Measurements from ENCODE around the gene ZNF444. TPM values are rescaled to one million over a fixed set of nuclear protein-coding genes. Genes with fewer than 3 reads are reported as not detected.
"Not testable (repeated sequence)": the region's sequence is repeated elsewhere in the genome, so short reads cannot be mapped to it uniquely, and the experiment has no call there.

The ZNF444 gene
- total and polyA plus RNA-seq, 2 donors (not counting 1 experiment from before 2014, with no cell fraction given), result 24.1 to 37.7 TPM

DNA sequence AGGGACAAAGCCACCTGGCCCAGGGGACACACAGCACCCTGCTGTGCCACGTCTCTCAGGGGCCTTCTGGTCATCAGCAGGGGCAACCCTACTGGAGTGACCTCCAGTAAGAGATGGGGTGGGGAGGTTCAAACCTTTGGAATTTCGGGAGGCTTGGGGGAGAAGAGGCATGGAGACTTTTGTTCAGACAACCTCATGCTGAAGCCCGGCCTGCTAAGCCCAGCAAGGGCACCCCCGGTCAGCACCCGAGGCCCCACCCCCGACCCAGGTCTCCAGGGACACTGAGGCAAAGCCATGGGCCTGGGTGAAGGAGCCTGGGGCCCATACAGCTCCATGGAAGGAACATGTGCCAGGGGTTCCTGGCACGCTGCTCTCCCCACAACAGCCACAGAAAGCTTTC, 43.3 kb upstream of the ZNF444 start:
- DNase-seq (no peak), ATAC-seq (ENCODE audit: low read depth) (no peak)
- intact Hi-C loops (cut with micrococcal nuclease), result no loop called here
- ChIA-PET CTCF (interaction anchor here (1.4 kb wide), 2 partner anchors 17 to 236 kb away, joined by 3 read pairs; no protein-coding TSS in a partner anchor), POLR2A (interaction anchor here (0.6 kb wide), 1 partner anchor 844 kb away, joined by 3 read pairs; no protein-coding TSS in a partner anchor)
- Mint-ChIP-seq H3K4me3 (no peak overlapping the region), H3K27me3 (no peaks in the 10 kb centered on the region), H3K9me3 (ENCODE audit: insufficient read depth) (no peaks in the 10 kb centered on the region), H3K27ac (no peak overlapping the region), H3K4me1 (peaks cover 3% of the 10 kb centered on the region)
- no peak overlapping the region for H3K9ac ChIP-seq (ENCODE audit: low read length)
- H3K27me3 ChIP-seq (replicated peaks in 1 of 4; ENCODE audit: control extremely low read depth in 1 of 4, control insufficient read depth in 3 of 4, insufficient read depth in 4 of 4, low read length in 3 of 4), result no peaks in the 10 kb centered on the region
- no peak overlapping the region for H3K4me2 ChIP-seq (replicated peaks; ENCODE audit: low read depth, low read length, poor library complexity, severe bottlenecking)
- H3K79me2 ChIP-seq (ENCODE audit: control insufficient read depth, insufficient read depth, low read length), result peaks cover 69% of the 10 kb centered on the region
- peaks cover 84% of the 10 kb centered on the region for H4K20me1 ChIP-seq (ENCODE audit: control insufficient read depth, insufficient read depth, low read length, poor library complexity, severe bottlenecking)
- peaks cover 0 to 50% of the 10 kb centered on the region in 2 experiments for H3K36me3 ChIP-seq (replicated peaks in 1 of 2; ENCODE audit: control extremely low read depth in 1 of 2, control insufficient read depth in 1 of 2, extremely low read depth in 1 of 2, insufficient read depth in 2 of 2, low read length in 1 of 2)
- H3K9me3 ChIP-seq (ENCODE audit: control extremely low read depth in 1 of 3, control insufficient read depth in 2 of 3, insufficient read depth in 1 of 3, low read length in 2 of 3), result peaks cover 0 to under 1% (median 0%) of the 10 kb centered on the region in 3 donors
- H3K27ac ChIP-seq (ENCODE audit: low read length in 2 of 2), result no peak overlapping the region
- no peak for TF ChIP-seq EZH2 (IDR thresholded peaks at IDR 0.05; ENCODE audit: borderline replicate concordance, insufficient read depth, low read depth, low read length, poor library complexity, severe bottlenecking)
- TF ChIP-seq, protein P1, sequence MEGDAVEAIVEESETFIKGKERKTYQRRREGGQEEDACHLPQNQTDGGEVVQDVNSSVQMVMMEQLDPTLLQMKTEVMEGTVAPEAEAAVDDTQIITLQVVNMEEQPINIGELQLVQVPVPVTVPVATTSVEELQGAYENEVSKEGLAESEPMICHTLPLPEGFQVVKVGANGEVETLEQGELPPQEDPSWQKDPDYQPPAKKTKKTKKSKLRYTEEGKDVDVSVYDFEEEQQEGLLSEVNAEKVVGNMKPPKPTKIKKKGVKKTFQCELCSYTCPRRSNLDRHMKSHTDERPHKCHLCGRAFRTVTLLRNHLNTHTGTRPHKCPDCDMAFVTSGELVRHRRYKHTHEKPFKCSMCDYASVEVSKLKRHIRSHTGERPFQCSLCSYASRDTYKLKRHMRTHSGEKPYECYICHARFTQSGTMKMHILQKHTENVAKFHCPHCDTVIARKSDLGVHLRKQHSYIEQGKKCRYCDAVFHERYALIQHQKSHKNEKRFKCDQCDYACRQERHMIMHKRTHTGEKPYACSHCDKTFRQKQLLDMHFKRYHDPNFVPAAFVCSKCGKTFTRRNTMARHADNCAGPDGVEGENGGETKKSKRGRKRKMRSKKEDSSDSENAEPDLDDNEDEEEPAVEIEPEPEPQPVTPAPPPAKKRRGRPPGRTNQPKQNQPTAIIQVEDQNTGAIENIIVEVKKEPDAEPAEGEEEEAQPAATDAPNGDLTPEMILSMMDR (IDR thresholded peaks at IDR 0.05), result no peak
- H3K4me1 ChIP-seq (ENCODE audit: control insufficient read depth in 2 of 2, insufficient read depth in 2 of 2, low read length in 2 of 2), result no peaks in the 10 kb centered on the region
- 80% methylated on average over 7 of the region's 7 CpGs for WGBS (ENCODE audit: insufficient coverage)
- no peak overlapping the region for H2AFZ ChIP-seq (ENCODE audit: insufficient read depth, low read depth, low read length, poor library complexity, severe bottlenecking)
- no peak overlapping the region for H3K4me3 ChIP-seq (ENCODE audit: control extremely low read depth in 1 of 5, extremely low read depth in 1 of 5, insufficient read depth in 1 of 5, low read depth in 2 of 5, low read length in 4 of 5)

DNA sequence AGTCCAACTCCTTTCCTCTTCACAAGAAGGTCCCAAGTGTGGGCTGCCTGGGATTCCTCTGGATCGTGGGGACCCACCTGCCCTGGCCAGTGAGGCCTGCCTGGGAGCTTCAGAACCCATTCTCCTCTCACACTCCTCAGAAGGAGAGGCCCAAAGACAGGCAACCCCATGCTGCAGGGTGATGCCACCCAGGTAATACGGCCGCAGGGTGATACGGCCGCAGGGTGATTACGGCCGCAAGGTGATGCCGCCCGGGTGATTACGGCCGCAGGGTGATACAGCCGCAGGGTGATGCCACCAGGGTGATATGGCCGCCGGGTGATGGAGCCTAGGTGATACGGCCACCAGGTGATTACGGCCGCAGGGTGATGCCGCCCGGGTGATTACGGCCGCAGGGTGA, 42.9 kb upstream of the ZNF444 start:
- ATAC-seq (ENCODE audit: low read depth); DNase-seq; H3K4me1 Mint-ChIP-seq; H3K27ac Mint-ChIP-seq; H3K9ac ChIP-seq (ENCODE audit: low read length); H2AFZ ChIP-seq (ENCODE audit: insufficient read depth, low read depth, low read length, poor library complexity, severe bottlenecking); H3K4me2 ChIP-seq (replicated peaks; ENCODE audit: low read depth, low read length, poor library complexity, severe bottlenecking); H3K27ac ChIP-seq (ENCODE audit: low read length in 2 of 2); H3K27me3 ChIP-seq (replicated peaks in 1 of 4; ENCODE audit: control extremely low read depth in 1 of 4, control insufficient read depth in 3 of 4, insufficient read depth in 4 of 4, low read length in 3 of 4); intact Hi-C loops (cut with micrococcal nuclease); H3K9me3 Mint-ChIP-seq (ENCODE audit: insufficient read depth); H3K4me1 ChIP-seq (ENCODE audit: control insufficient read depth in 2 of 2, insufficient read depth in 2 of 2, low read length in 2 of 2); H3K27me3 Mint-ChIP-seq; H3K4me3 ChIP-seq (ENCODE audit: control extremely low read depth in 1 of 5, extremely low read depth in 1 of 5, insufficient read depth in 1 of 5, low read depth in 2 of 5, low read length in 4 of 5); H3K4me3 Mint-ChIP-seq; H3K9me3 ChIP-seq (ENCODE audit: control extremely low read depth in 1 of 3, control insufficient read depth in 2 of 3, insufficient read depth in 1 of 3, low read length in 2 of 3): not testable (repeated sequence)
- ChIA-PET POLR2A (interaction anchor here (0.6 kb wide), 1 partner anchor 844 kb away, joined by 3 read pairs; no protein-coding TSS in a partner anchor), CTCF (interaction anchor here (1.4 kb wide), 2 partner anchors 17 to 235 kb away, joined by 3 read pairs; no protein-coding TSS in a partner anchor)
- Histone ChIP-seq H3K79me2 (ENCODE audit: control insufficient read depth, insufficient read depth, low read length) (peaks cover 69% of the 10 kb centered on the region), H3K36me3 (replicated peaks in 1 of 2; ENCODE audit: control extremely low read depth in 1 of 2, control insufficient read depth in 1 of 2, extremely low read depth in 1 of 2, insufficient read depth in 2 of 2, low read length in 1 of 2) (peaks cover 0 to 49% of the 10 kb centered on the region in 2 experiments), H4K20me1 (ENCODE audit: control insufficient read depth, insufficient read depth, low read length, poor library complexity, severe bottlenecking) (peaks cover 84% of the 10 kb centered on the region)
- WGBS (ENCODE audit: insufficient coverage), result 99% methylated on average over 9 of the region's 21 CpGs
